HG03565 (cell line): Measurements from ENCODE around the gene ERBB3.
A peak's percentile ranks its signal among the peaks of the same experiment; 100 is the strongest.

Experiments used
- ATAC-seq: cut with Tn5 transposase; IDR thresholded peaks from one replicate; pipeline ENCODE4 v1.9.1; 2021; ENCODE audit warnings: mild to moderate bottlenecking, moderate library complexity; ENCODE audit not compliant: unreplicated experiment

The ERBB3 gene

GRCh38 chr12:56078931-56079722, 838 bp upstream of the ERBB3 start:
- ATAC-seq = no peak

GRCh38 chr12:56080556-56081138, 682 bp downstream of the ERBB3 start:
- ATAC-seq = no peak

- no peak for ATAC-seq
These were observed 1.7 kb downstream of the ERBB3 start for GRCh38 chr12:56081393-56082347.

- ATAC-seq = no peak
These were observed 2.4 kb downstream of the ERBB3 start for GRCh38 chr12:56082382-56082781.

GRCh38 chr12:56082967-56083366, 3.0 kb downstream of the ERBB3 start:
- ATAC-seq = no peak

DNA sequence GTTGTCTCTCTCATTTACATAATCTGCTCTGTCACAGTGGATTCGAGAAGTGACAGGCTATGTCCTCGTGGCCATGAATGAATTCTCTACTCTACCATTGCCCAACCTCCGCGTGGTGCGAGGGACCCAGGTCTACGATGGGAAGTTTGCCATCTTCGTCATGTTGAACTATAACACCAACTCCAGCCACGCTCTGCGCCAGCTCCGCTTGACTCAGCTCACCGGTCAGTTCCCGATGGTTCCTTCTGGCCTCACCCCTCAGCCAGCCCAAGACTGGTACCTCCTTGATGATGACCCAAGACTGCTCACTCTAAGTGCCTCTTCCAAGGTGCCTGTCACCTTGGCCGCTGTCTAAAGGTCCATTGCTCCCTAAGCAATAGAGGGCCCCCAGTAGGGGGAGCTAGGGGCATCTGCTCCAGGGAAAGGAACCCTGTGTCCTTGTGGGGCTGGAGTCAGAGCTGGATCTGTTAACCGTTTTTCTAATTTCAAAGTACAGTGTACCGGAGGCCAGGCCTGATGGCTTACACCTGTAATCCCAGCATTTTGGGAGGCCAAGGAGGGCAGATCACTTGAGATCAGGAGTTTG, 5.1 kb downstream of the ERBB3 start:
- ATAC-seq = no peak

- no peak for ATAC-seq
These were observed 6.1 kb downstream of the ERBB3 start for GRCh38 chr12:56086096-56086495.

GRCh38 chr12:56086608-56087007, 6.6 kb downstream of the ERBB3 start:
- ATAC-seq = no peak

DNA sequence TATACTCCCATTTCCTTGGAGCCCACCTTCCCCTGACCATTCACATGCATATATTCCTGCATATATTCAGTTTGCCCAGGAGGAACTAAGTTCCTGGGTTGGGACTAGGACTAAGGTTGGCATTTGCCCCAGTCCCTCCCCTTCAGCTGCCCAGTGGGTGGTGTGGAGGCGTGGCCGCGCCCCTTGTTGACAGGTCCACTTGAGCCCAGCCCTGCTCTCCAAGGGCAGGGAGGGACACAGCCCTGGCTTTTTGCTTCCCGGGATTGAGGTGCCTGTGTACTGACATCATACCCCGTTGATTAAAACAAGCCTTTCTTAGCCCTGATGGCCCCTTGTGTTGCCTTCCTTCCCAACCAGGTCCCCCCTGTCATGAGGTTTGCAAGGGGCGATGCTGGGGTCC, 7.3 kb downstream of the ERBB3 start:
- no peak for ATAC-seq

- no peak for ATAC-seq
These were observed 17.8 kb downstream of the ERBB3 start for GRCh38 chr12:56097738-56098137.

DNA sequence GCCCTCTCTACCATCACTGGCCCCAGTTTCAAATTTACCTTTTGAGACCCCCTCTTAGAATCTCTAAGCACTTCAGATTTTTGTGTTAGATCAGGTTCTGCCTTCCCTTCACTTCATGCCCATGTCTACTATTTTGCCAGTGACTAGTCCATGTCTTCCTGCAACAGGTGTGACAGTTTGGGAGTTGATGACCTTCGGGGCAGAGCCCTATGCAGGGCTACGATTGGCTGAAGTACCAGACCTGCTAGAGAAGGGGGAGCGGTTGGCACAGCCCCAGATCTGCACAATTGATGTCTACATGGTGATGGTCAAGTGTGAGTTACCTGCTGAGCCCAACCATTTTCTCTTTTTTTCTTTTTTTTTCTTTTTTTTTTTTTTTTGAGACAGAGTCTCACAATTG, 18.6 kb downstream of the ERBB3 start:
- ATAC-seq = no peak

DNA sequence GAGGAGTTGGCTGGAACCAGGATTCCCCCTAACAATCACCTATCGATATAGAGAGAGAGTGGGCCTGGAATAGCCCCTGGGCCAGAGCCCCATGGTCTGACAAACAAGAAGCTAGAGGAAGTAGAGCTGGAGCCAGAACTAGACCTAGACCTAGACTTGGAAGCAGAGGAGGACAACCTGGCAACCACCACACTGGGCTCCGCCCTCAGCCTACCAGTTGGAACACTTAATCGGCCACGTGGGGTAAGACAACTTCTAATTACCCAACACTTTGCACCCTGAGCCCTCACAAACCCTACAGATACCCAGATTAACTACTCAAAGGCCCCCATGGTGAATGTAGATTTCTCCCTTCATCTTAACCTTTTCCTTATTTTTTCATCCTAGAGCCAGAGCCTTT, 19.8 kb downstream of the ERBB3 start:
- ATAC-seq = no peak

- no peak for ATAC-seq
These were observed 21.1 kb downstream of the ERBB3 start for GRCh38 chr12:56101045-56101444.

- no peak for ATAC-seq
These were observed 22.7 kb downstream of the ERBB3 start for GRCh38 chr12:56102683-56103065.

DNA sequence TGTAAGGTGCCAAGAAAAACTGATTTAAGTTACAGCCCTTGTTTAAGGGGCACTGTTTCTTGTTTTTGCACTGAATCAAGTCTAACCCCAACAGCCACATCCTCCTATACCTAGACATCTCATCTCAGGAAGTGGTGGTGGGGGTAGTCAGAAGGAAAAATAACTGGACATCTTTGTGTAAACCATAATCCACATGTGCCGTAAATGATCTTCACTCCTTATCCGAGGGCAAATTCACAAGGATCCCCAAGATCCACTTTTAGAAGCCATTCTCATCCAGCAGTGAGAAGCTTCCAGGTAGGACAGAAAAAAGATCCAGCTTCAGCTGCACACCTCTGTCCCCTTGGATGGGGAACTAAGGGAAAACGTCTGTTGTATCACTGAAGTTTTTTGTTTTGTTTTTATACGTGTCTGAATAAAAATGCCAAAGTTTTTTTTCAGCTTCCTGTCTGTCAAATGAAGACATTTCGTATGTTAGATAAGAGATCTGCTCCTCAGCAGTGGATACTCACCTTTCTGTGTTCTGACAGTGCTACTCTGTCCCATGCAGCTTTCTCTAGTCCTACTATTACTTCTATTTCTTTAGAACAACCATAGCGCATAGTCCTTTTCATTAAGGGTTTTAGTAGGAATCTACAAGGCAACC, 23.2 kb downstream of the ERBB3 start:
- no peak for ATAC-seq

GRCh38 chr12:56103823-56104108, 23.8 kb downstream of the ERBB3 start:
- ATAC-seq = peak; percentile 6

DNA sequence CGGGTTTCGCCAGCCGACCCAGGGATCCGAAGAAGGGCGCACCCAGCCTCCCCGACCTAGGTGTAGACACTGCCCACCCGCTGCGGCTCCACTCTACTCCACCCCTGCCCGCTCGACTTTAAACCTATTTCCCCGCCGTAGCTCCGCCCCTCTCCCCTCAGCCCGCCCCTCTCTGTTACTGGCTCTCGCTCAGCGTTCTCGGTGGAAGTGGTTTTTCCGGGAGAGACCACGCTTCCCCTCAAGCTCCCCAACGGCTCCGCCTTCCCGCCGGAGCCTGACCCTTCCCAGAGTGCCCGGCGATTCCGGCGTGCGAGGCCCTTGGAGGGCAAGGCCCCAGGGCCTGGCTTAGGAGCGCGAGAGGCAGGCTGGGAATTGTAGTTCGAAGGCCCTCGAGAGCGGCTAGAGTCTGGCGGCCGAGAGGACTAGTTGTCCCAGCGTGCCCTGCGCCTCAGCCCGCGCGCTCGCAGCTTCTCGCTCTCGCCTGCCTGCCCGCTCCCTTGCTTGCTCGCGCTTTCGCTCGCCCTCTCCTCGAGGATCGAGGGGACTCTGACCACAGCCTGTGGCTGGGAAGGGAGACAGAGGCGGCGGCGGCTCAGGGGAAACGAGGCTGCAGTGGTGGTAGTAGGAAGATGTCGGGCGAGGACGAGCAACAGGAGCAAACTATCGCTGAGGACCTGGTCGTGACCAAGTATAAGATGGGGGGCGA, 24.3 kb downstream of the ERBB3 start, which contains the start of gene PA2G4:
Gene PA2G4 (plus strand): TSS at position 451 of the 706 bp plus-strand sequence. CDS start 179 bp downstream, at position 630.
- peak; percentile 92 for ATAC-seq

GRCh38 chr12:56104815-56105608, 25.0 kb downstream of the ERBB3 start:
- ATAC-seq = no peak

DNA sequence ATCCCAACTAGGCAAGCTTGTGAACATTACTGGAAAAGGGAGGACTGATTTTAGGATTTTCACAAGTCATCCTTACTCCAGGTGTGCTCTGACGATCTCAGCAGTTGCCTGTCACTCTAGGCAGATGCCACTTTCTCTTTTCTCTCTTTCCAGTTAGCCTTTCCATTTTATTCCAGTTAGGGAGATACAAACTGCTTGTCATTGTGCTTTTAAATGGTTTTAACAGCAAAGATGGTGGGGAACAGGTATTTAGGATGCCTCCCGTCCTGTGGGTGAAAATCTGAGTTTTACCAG, 25.6 kb downstream of the ERBB3 start:
- ATAC-seq = no peak

DNA sequence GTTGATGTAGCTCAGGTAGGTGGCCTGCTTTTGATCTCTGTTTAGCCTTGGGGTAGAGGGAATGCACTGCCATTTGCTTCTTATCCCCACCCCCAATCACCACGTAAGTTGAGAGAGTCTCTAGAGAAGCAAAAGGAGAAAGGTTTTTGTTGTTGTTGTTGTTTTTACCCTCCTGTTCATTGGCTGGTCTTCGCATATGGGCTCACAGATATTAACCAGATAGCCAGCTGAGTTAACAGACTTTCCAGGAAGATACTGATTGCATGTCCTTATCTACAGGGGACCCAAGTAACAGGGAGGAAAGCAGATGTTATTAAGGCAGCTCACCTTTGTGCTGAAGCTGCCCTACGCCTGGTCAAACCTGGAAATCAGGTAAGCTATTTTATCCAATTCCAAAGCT, 27.3 kb downstream of the ERBB3 start:
- ATAC-seq = no peak
